ENCODE data around the gene MSL2.
"Not testable (repeated sequence)": the region's sequence is repeated elsewhere in the genome, so short reads cannot be mapped to it uniquely, and the experiment has no call there.

Gene MSL2

GRCh38 chr3:136196064-136196400 is at the start of gene MSL2:
Gene MSL2, minus strand, starts transcription at chr3:136196335. Its CDS starts 1,222 bp downstream, at chr3:136195113.
- no peak for DNase-seq (ENCODE audit: low read depth)

- DNase-seq (ENCODE audit: low read depth) = no peak
Measured at GRCh38 chr3:136245691-136246090, 49.6 kb upstream of the MSL2 start.

DNA sequence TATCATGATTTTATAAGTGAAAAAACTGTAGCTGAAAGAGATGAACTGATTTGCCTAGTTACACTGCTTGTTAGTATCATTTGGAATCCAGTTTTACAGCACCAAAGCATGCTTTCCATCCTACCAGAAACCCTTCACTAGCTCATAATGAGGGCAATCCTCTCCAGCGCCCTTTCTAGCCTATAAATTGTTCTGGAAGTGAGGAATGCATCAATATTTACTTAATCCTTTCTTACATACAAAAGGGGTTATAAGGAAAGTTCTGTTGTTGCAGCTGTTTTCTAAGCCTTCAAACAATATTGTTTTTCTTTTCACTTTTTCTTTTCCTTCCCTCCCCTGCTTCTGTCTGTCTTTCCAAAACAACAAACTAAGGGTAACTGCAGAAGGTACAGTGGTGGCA is 43.0 kb upstream of the MSL2 start:
- DNase-seq (ENCODE audit: low read depth) = no peak

GRCh38 chr3:136237961-136238649 is 42.0 kb upstream of the MSL2 start:
- DNase-seq (ENCODE audit: low read depth) = no peak

GRCh38 chr3:136237103-136237502 is 41.0 kb upstream of the MSL2 start:
- no peak for DNase-seq (ENCODE audit: low read depth)

DNA sequence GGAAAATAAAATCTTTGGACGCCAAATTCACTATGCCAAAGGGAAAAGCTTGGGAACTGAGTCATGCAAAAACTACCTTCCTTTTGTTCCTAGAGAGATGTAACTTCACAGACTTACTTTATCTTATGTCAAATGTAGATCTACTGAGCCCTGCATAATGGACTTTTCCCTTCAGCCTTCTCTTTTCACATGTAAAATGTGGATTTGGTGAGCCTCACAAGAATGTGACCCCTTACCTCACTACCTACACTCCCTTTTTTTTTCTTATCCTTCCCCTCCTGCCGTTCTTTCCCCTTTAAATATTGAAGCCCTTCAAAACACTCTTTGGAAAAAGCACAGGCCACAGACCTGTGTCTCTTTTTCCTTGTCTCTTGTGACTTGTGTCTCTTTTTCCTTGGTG is 40.0 kb upstream of the MSL2 start:
- no peak for DNase-seq (ENCODE audit: low read depth)

DNA sequence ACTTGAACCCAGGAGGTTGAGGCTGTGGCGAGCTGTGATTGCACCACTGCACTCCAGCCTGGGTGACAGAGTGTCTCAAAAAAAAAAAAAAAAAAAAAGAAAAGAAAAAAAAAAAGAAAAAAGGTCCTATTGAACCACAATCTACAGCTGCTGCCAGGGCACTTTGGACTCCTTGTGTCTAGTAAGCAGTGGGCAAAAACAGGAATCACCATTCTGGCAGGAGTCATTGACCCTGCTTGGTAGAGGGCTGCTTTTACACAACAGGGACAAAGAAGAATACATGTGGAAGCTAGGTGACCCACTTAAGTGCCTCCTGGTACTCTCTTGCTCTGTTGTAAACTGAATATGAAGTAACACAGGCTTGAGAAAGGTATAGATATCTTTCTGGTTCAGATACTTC is 39.4 kb upstream of the MSL2 start:
- no peak for DNase-seq (ENCODE audit: low read depth)

- DNase-seq (ENCODE audit: low read depth) = no peak
Measured at GRCh38 chr3:136232413-136232812, 36.3 kb upstream of the MSL2 start.

- DNase-seq (ENCODE audit: low read depth) = not testable (repeated sequence)
Measured at GRCh38 chr3:136222746-136223145, 26.6 kb upstream of the MSL2 start.

DNA sequence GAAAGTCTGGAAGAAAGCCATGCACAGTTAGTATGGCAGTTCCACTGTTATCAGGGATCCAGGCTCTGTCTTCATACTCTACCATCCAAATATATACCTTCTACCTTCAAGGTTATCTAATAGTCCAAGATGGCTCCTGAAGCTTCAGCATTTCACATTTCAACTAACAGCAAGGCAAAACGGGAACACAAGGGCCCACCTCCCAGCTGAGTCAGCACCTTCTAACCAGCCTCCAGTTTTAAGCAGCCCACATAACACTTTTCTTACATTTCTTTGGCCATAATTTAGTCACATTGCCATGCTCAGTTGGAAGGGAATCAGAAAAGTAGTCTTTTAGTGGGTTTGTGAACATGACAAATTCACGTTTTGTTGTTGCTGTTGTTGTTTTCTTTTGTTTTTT is 15.4 kb upstream of the MSL2 start:
- no peak for DNase-seq (ENCODE audit: low read depth)

DNA sequence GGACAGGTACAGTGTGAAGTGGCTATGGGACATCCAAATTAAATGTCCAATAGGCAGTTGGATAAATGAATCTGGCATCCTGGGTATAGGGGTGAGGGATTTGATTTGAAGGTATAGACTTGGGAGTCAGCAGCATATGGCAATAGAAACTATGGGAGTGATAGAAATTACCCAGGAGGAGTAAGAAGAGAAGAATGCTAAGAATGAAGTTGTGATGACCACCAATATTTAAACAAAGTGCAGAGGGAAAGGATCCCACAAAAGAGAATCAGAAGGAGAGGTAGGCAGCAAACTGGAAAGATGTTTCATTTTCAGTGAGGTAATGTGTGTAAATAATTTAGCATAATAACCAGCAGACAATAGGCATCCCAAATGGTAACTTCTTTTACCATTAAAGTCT is 13.8 kb upstream of the MSL2 start:
- no peak for DNase-seq (ENCODE audit: low read depth)

- no peak for DNase-seq (ENCODE audit: low read depth)
Measured at GRCh38 chr3:136207489-136208115, 11.5 kb upstream of the MSL2 start.

DNA sequence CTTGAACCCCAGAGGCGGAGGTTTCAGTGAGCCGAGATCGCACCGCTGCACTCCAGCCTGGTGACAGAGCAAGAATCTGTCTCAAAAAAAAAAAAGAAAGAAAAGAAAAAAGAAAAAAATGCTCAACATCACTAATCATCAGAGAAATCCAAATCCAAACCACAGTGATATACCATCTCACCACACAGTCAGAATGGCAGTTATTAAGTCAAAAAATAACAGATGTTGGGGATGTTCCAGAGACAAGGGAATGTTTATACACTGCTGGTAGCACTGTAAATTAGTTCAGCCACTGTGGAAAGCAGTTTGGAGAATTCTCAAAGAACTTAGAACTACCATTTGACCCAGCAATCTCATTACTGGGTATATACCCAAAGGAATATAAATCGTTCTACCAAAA is 3.1 kb upstream of the MSL2 start:
- not testable (repeated sequence) for DNase-seq (ENCODE audit: low read depth)

DNA sequence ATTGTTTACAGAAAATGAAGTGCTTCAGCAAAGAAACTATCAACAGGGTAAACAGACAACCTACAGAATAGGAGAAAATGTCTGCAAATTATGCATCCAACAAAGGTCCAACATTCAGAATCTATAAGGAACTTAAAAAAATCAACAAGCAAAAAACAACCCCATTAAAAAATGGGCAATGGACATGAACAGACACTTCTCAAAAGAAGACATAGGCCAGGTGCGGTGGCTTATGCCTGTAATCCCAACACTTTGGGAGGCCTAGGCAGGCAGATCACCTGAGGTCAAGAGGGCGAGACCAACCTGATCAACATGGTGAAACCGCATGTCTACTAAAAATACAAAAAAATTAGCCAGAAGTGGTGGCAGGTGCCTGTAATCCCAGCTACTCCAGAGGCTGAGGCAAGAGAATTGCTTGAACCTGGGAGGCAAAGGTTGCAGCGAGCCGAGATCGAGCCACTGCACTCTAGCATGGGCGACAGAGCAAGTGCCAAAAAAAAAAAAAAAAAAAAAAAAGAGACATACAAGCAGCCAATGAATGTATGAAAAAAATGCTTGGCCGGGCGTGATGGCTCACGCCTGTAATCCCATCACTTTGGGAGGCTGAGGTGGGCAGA is 2.4 kb upstream of the MSL2 start:
- not testable (repeated sequence) for DNase-seq (ENCODE audit: low read depth)

GRCh38 chr3:136197159-136197793 is 1.1 kb upstream of the MSL2 start:
- no peak for DNase-seq (ENCODE audit: low read depth)

- DNase-seq (ENCODE audit: low read depth) = peak; percentile 100
Measured at GRCh38 chr3:136196401-136197158, 445 bp upstream of the MSL2 start.

GRCh38 chr3:136195258-136196063 is 674 bp downstream of the MSL2 start:
- DNase-seq (ENCODE audit: low read depth) = peak; percentile 52

- DNase-seq (ENCODE audit: low read depth) = peak; percentile 59
Measured at GRCh38 chr3:136194409-136195257, 1.5 kb downstream of the MSL2 start.

- DNase-seq (ENCODE audit: low read depth) = no peak
Measured at GRCh38 chr3:136193278-136194054, 2.7 kb downstream of the MSL2 start.

DNA sequence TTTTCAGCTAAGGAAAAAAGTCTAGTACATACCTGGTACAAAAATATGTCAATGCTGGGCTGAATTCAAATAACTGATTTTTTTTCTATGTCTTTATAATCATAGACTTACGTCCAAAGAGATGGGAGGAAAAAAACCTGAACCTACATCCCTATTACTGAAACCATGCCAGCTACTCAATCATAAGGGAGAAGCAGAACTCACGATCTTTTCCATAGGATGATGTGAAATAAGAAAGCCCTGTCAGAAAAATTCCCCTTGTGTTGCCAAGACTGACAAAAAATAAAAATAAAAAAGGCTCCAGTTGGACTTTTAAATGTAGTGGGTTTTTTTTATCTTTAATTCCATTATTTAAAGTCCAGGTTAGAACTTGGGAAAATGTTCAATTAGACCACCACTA is 3.3 kb downstream of the MSL2 start:
- DNase-seq (ENCODE audit: low read depth) = no peak
